ENCODE data around the gene UTP18. TPM values are rescaled to one million over a fixed set of nuclear protein-coding genes. Genes with fewer than 3 reads are reported as not detected.

UTP18 gene
- 12.6 and 45.1 TPM in 2 replicates for total RNA-seq (2011; cell fraction: chromatin; rRNA removed; ENCODE audit: low replicate concordance)
- 9.2 and 12.0 TPM in 2 replicates for total RNA-seq (2011; cell fraction: nucleolus; rRNA removed)
- 18.6 and 20.9 TPM in 2 replicates for total RNA-seq (2011; cell fraction: nucleoplasm; rRNA removed)
- total RNA-seq (2014; rRNA removed) (66.7 and 72.3 TPM in 2 replicates), total RNA-seq (2014; rRNA removed; fragmentation: Illumina TruSeq; extraction: Trizol) (99.2 and 108 TPM in 2 replicates), total RNA-seq (2015; rRNA removed; fragmentation: Illumina TruSeq; extraction: Trizol) (84.1 and 84.4 TPM in 2 replicates), total RNA-seq (2021) (72.0 and 79.8 TPM in 2 replicates), polyA plus RNA-seq (2011; rRNA removed) (48.8 and 72.9 TPM in 2 replicates), polyA plus RNA-seq (2014; fragmentation: Illumina TruSeq; extraction: Trizol) (57.5 and 63.1 TPM in 2 replicates), polyA plus RNA-seq (2014; fragmentation: Nextera tagmentation; extraction: Ambion mirVana) (10 to 100 TPM; 31.1 to 31.4 TPM), polyA plus RNA-seq (2014; rRNA removed) (65.0 and 65.7 TPM in 2 replicates), polyA minus RNA-seq (2011; rRNA and poly(A)+ RNA removed) (42.5 and 44.3 TPM in 2 replicates), Bru-seq, nascent RNA (percentile 89 among the genes with signal in this experiment), BruChase-seq, experiment 1, labeled RNA remaining after a 2-hour chase (percentile 93 among the genes with signal in this experiment), BruChase-seq, experiment 2, labeled RNA remaining after a 6-hour chase (percentile 93 among the genes with signal in this experiment)
- polyA plus RNA-seq (2011; cell fraction: cytosol; rRNA removed) = 11.1 and 18.4 TPM in 2 replicates
- polyA plus RNA-seq (2011; cell fraction: nucleus; rRNA removed) = 13.8 and 23.0 TPM in 2 replicates
- 48.6 and 62.6 TPM in 2 replicates for polyA plus RNA-seq (2012)
- polyA minus RNA-seq (2011; cell fraction: cytosol; rRNA and poly(A)+ RNA removed) = 15.7 and 25.7 TPM in 2 replicates
- 10.1 and 19.7 TPM in 2 replicates for polyA minus RNA-seq (2011; cell fraction: nucleus; rRNA and poly(A)+ RNA removed)
- long read RNA-seq, experiment 1, transcript UTP18-201 (14 exons, 1,894 nt) = major isoform, 404 of 500 reads
- long read RNA-seq, experiment 1, partial matches to known transcripts = 76 of 500 reads
- long read RNA-seq, experiment 1, other reads (novel, unspliced or antisense) = 20 of 500 reads
- long read RNA-seq, experiment 2, transcript UTP18-201 (14 exons, 1,894 nt) = major isoform, 95 of 132 reads
- long read RNA-seq, experiment 2, partial matches to known transcripts = 22 of 132 reads
- long read RNA-seq, experiment 2, other reads (novel, unspliced or antisense) = 15 of 132 reads
- long read RNA-seq, experiment 3, transcript UTP18-201 (14 exons, 1,894 nt) = major isoform, 146 of 183 reads
- long read RNA-seq, experiment 3, partial matches to known transcripts = 24 of 183 reads
- long read RNA-seq, experiment 3, other reads (novel, unspliced or antisense) = 13 of 183 reads

GRCh38 chr17:51260237-51261023 is at the start of gene UTP18:
Gene UTP18 (plus strand): TSS chr17:51260546. CDS start chr17:51260585, 39 bp downstream.
- in situ Hi-C loops (cut with MboI) (no loop called here), intact Hi-C loops (cut with micrococcal nuclease) (loop anchor here (5.0 kb wide), 1 partner anchor 93 kb away; the partner anchor contains the start of gene NME2)
- Histone ChIP-seq H3K79me2 (ENCODE audit: control insufficient read depth, insufficient read depth, low read length) (peaks cover 97% of the 10 kb centered on the region), H3K27me3 (ENCODE audit: control insufficient read depth in 2 of 2, insufficient read depth in 2 of 2, low read length in 2 of 2) (no peaks in the 10 kb centered on the region), H3K27ac (ENCODE audit: extremely low read depth, low read depth, low read length) (peak within 1 kb of the TSS; percentile 98), H2AFZ (ENCODE audit: low read depth, low read length) (peak within 1 kb of the TSS; percentile 97), H3K36me3 (ENCODE audit: control insufficient read depth, insufficient read depth, low read length) (peaks cover 63% of the 10 kb centered on the region), H3K4me2 (ENCODE audit: insufficient read depth, low read length) (peak within 1 kb of the TSS; percentile 98), H3K4me3 (peak within 1 kb of the TSS; percentile 86), H3K4me1 (replicated peaks in 1 of 2; ENCODE audit: control insufficient read depth in 2 of 2, insufficient read depth in 2 of 2, low read length in 2 of 2) (peaks cover 16 to 26% of the 10 kb centered on the region in 2 experiments; a peak in 4 of 5 replicates), H3K9me1 (ENCODE audit: control insufficient read depth, insufficient read depth, low read length) (no peaks in the 10 kb centered on the region), H3K9me3 (replicated peaks; ENCODE audit: control insufficient read depth, insufficient read depth, low read depth, low read length) (no peaks in the 10 kb centered on the region), H3K9ac (ENCODE audit: insufficient read depth in 1 of 2, low read depth in 2 of 2, low read length in 2 of 2) (peak within 1 kb of the TSS; percentile 96 to 98), H4K20me1 (replicated peaks; ENCODE audit: control insufficient read depth, insufficient read depth, low read length) (peaks cover 11% of the 10 kb centered on the region)
- WGBS (ENCODE audit: insufficient coverage, low coverage, missing lambda C conversion rate) = under 1% methylated on average over 45 of the region's 93 CpGs
- peak; percentile 94 for FAIRE-seq
- ATAC-seq = peak; percentile 84
- no TSS peak for BruUV-seq (replicated peaks)
- POLR2A ChIA-PET = interaction anchor here (0.6 to 1.4 kb wide), 4 partner anchors 12 to 98 kb away, joined by 3 to 7 read pairs (median 4); no protein-coding TSS in a partner anchor
- CTCF ChIA-PET (ENCODE audit: low intra/inter-chr PET ratio) = no interaction called here
- peak; percentile 95 to 97 (median 96) for DNase-seq (ENCODE audit: extremely low read depth in 1 of 4, low spot score in 3 of 4)
- TF ChIP-seq RB1 (IDR thresholded peaks at IDR 0.05; ENCODE audit: low read depth) (peak; percentile 75), ZNF407 (IDR thresholded peaks at IDR 0.05; ENCODE audit: low read depth) (no peak), NCOA4 (IDR thresholded peaks at IDR 0.05; ENCODE audit: partially characterized antibody) (no peak)
- TF ChIP-seq, protein P1, sequence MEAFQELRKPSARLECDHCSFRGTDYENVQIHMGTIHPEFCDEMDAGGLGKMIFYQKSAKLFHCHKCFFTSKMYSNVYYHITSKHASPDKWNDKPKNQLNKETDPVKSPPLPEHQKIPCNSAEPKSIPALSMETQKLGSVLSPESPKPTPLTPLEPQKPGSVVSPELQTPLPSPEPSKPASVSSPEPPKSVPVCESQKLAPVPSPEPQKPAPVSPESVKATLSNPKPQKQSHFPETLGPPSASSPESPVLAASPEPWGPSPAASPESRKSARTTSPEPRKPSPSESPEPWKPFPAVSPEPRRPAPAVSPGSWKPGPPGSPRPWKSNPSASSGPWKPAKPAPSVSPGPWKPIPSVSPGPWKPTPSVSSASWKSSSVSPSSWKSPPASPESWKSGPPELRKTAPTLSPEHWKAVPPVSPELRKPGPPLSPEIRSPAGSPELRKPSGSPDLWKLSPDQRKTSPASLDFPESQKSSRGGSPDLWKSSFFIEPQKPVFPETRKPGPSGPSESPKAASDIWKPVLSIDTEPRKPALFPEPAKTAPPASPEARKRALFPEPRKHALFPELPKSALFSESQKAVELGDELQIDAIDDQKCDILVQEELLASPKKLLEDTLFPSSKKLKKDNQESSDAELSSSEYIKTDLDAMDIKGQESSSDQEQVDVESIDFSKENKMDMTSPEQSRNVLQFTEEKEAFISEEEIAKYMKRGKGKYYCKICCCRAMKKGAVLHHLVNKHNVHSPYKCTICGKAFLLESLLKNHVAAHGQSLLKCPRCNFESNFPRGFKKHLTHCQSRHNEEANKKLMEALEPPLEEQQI (IDR thresholded peaks at IDR 0.05) = no peak
